UCSD-AML1 (cell line): ENCODE results near the gene APBB1IP.
"Not testable (repeated sequence)": the region's sequence is repeated elsewhere in the genome, so short reads cannot be mapped to it uniquely, and the experiment has no call there.

Experiments
- DNase-seq: peaks from one replicate; lab custom pipeline; 2025; ENCODE audit not compliant: unreplicated experiment; lab: John Stamatoyannopoulos, UW

Gene APBB1IP

DNA sequence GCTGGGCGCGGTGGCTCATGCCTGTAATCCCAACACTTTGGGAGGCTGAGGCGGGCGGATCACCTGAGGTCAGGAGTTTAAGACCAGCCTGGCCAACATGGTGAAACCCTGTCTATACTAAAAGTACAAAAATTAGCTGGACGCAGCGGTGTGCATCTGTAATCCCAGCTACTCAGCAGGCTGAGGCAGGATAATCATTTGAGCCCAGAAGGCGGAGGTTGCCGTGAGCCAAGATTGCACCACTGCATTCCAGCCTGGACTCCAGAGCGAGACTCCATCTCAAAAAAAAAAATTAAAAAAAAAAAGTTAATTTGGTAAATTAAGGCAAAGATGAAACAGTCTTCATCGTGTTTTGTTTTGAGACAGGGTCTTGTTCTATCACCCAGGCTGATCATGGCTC lies 66.3 kb downstream of the APBB1IP start:
- DNase-seq, result not testable (repeated sequence)

DNA sequence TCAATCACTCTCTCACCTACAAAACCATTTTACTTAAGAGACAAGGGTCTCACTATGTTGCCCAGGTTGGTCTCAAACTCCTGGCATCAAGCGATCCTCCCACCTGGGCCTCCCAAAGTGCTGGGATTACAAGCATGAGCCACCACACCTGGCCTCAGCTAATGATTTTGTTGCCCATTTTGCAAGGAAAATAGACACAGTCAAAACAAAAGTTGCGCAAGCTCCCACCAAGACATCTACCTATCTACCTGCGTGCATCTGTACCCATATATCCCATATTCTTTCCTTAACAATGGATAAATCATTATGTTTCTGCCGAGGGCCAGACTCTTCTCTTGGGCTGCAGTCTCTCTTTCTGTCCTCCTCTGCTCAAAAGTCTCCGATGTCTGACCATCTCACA lies 67.3 kb downstream of the APBB1IP start:
- no peak for DNase-seq

DNA sequence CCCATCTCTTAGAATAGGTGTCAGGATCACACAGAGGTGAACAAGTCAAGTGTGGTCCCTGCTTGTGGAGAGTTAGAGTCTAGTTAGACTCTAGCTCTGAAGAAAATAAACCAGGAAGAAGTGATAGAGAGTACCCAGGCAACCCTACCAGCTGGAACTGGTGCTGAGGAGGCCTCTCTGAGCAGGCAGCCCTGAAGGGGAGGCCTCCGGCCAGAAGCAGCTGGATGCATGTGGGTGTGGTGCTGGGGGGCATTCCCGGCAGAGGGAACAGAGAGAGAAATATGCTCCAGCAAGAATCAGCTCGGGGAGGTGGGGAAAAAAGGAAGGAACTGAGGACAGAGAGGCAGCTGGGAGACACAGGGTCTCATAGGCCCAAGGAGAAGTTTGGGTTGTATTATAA lies 68.6 kb downstream of the APBB1IP start:
- no peak for DNase-seq

DNA sequence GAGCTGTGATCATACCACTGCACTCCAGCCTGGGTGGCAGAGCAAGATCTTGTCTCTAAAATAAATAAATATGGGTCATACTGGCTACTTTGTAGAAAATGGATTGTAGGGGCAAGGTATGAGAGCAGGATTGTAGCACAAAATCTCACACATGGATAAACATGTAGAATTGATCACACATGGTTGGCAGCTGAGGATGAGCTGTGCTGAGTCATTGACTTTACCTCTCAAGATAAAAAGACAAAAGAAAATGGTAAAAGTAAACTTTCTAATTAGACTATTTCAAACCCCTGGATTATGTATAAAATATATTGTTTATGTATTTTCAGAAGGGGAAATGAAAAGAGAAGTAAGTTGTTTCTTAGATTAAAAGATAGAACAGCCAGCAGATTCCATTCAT lies 69.3 kb downstream of the APBB1IP start:
- DNase-seq, result no peak

DNA sequence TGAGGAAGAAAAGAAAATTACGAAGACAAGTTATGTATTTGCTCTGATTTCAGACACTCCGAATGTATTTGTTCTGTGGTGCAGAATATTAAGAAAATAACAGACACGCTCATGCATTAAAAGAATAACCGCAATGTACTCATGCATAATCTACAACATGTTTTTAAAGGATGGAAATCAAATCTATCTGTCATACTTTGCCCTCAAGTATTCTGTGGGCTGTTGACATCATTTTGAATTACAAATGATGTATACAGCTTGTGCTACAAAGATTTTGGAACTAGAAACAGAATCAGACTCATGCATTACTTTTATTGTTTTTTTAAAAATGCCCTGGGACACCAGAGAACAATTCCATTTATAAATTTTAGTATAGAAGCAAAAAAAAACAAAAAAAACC lies 69.9 kb downstream of the APBB1IP start:
- DNase-seq, result no peak

DNA sequence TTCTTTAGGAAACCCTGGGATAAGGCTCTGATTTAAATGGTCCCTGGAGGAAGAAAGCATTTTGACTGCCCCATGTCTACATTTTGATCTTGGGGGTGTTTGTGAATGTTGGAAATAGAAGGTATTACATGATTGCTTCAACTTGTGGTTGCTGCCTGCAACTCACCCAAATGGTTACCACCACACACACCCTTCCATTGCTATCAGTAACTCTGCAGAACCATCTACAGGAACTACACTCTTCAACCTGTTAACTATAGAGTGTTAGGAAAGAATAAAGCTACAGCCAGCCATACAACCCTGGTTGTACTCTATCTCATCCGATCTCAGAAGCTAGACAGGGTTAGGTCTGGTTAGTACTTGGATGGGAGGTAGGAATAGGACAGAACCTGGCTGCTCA lies 71.2 kb downstream of the APBB1IP start:
- DNase-seq, result no peak

DNA sequence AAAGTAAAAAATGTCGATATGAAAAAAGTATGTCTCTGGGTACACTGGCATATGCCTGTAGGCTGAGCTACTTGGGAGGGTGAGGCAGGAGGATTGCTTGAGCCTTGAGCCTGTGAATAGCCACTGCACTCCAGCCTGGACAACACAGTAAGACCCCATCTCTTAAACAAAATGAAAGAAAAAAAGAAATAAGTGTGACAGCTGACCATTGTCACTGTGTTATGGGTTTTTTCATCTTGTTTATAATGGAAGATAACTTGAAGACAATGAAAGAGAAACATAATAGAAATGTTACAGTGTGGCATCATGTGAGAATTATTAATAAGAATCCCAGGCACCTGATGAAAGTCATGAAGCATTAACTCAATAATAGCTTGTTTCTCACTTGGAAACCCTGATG lies 75.0 kb downstream of the APBB1IP start:
- no peak for DNase-seq

DNA sequence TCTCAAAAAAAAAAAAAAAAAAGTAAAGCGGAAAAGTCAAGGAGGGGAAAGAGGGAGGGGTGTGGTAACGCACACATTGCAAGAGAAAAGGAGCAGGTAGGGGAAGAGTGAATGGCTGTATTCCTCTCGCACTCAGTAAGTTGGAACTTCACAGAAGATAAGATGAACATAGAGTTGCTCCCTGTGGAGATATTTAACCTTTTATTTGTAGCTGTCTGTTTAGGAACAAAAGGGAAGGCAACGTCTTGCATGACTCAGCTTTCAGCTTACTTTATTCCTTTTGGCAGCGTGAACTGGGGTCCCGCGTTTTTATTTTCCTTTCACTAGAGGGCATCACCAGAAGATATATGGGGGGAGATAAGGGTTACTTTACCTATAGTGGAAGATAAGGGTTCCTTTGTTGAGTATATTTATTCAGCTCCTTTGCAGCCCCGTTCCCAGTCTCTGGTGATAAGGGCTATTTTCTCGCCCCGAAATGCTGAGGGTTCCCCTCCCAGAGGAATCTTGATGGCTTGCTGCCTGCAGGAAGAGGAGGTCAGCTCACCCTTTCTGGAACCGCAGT lies 78.5 kb downstream of the APBB1IP start:
- no peak for DNase-seq

DNA sequence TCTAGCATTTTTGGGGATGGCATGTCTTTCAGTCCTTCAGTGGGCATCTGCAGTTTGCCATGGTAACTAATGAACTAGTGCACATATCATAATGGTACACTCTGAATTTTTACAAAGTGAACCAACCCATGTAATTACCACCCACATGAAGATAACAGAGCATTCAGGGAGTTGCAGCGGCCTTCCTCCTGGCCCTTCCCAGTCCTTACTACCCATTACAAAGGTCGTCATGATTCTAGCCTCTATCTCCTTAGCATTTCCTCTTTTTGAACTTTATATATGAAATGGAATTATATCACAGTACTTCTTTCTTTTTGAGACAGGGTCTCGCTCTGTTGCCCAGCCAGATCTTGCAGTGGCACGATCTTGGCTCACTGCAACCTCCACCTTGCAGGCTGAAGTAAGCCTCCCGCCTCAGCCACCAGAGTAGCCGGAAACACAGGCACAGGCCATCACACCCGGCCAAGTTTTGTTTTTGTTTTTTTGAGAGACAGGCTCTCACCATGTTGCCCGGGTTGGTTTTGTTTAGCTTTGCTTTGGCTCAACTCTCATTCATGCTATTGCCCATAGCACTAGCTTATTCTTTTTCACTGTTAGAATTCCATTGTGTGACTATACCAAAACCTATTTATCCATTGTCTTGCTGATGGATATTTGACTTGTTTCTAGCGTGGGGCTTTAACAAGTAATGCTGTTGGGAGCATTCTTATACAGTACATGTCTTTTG lies 79.2 kb downstream of the APBB1IP start:
- DNase-seq, result no peak

DNA sequence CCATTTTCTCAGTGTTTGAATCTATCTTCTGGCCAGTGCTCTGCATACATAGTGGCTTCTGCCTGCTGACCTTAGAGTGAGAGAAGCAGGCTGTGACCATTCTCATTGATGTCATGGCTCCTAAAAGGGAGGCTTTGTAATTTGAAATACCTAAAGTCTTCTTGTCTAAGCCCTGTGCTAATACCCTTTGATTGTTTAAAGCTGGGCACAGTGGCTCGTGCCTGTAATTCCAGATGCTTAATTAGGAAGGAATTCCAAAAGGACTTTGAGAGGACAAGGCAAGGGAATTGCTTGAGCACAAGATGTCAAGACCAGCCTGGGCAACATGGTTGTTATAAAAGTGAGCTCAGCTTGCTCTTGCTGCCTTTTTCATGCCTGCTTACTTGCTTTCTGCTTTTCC lies 81.7 kb downstream of the APBB1IP start:
- no peak for DNase-seq

DNA sequence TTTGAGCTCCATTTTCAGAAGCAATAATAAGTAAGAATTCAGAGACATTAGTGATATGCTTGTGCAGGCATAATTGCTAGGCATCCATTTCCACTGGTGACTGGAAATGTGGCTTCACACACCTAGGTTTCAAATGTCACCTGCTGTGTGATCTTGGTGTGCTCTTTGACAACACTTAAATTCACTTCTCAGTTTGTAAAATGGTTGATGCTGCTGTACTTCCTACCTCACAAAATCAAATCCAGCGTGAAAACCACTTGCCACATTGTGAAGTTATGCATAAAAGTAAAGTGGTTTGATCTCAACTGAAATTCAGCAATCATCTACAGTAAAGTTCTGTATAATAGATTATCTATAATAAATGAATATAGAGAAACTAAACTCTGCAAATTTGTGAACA lies 82.4 kb downstream of the APBB1IP start:
- no peak for DNase-seq

DNA sequence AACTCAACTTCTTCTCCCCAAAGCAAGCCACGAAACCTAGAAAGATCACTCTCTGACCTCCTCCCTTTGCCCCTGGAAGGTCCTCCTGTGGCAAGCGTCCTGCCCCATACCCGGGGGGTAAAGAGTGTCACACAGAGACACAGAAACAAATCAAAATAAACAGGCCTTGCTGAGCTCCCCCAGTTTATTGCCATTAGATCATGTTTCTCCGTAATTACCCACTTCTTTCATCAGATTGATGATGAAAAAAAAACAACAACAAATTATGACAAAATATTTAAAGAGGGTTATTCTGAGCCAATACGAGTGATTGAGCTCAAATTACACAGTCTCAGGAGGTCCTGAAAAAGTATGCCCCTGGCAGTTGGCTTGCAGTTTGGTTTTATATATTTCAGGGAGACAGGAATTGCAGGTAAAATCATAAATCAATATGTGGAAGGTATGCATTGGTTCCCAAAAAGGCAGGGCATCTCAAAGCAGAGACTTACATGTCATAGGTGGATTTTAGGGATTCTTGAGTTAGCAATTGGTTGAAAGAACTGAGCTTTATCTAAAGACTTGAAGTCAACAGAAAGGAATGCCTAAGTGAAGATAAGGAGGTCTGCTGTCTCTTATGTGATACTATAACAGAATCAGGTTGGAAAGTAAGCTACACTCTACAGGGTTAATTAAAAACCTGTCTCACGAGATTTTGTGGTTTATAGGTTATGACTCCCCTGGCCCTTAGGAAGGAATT lies 86.2 kb downstream of the APBB1IP start:
- DNase-seq, result no peak

DNA sequence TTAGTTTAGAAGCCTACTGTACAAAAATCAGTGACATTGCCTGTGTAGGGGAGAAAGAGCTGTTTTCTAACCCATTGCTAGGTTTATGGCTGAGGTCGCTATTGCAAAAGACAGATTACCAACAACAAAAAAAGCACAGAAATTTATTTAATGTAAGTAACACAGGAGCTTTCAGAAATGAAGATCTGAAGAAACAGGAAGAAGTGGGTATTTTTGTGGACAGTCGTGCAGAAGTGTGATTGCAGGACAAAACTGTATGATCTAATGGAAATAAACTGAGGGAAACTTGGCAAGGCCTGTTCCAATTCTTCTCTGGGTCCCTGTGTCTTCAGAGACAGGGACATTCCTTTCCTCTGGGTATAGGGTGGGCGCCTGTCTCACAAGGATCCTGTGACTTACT lies 87.4 kb downstream of the APBB1IP start:
- DNase-seq, result no peak

DNA sequence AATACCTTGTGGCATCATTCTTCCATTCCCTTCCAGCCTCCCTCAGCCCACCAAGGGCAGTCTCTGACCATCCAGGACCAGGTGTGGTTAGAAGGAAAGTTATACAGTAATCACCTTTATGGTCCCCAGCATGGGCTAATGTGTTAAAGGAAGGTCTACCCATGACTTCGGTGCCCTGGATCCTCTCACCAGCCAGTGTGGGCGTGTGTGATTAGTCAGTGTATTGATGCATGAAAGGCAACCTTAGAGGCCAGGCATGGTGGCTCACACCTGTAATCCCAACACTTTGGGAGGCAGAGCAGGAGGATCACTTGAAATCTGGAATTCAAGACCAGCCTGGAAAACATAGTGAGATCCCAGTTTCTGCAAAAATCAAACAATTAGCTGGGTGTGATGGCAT lies 88.9 kb downstream of the APBB1IP start:
- no peak for DNase-seq

DNA sequence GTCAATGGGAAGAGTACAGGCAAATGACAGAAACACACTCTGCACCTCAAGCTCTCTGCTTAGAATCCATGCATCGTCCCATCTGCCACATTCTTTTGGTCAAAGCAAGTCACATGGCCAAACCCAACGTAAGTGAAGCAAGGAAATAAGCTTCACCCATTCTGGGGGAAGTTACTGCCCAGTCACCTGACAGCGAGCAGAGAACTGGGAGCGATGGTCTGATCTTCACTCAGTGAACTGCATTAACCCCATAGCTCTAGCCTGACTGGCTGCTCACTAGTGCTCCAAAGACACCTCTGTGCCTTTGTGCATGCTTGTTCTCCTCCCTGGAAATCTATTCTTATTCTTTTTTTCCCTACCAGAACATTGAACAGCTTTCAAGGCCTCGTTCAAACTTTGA lies 89.9 kb downstream of the APBB1IP start:
- DNase-seq, result no peak

DNA sequence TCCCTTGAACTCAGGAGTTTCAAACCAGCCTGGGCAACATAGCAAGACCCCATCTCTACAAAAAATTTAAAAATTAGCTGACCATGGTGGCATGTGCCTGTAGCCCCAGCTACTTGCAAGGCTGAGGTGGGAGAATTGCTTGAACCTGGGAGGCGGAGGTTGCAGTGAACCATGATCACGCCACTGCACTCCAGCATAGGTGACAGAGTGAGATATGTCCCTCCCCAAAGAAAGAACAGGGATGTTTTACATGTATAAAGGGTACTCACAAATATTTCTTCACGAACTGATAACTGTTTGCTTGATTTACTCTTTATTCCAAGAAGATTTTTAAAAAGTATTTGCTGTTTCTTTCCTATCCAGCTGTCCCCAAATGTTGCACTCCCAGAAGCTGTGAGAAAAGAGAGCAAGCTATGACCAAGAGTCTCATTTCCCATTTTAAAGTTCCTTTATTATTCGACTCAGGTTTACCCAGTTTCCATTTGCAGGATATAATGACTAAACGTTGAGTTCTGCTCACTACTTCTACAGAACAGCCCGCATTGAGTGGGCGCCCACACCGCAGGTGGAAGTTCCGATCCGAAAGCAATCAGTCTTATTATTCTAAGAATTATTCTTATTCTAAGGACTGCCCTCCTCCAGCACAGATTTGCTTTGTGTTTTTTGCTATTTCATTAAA lies 90.7 kb downstream of the APBB1IP start:
- DNase-seq, result no peak

DNA sequence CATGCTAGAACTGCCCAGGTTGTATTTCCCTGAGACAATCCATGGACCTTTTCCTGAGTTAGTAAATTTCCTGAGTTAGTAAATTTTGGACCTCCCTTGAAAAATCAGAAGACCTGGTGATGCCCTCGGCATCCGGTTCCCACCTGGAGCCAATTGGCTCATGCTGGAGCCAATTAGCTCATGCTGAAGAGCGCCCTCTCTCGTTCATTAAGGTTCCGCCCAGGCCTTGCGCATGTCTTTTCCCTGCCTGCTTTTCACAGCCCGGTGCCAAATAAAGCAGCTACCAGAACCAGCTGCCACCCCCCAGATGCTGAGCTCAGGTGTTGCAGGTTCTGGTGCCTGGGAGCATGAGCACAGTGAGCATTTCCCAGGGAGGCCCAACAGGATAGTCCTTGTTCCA lies 96.2 kb downstream of the APBB1IP start:
- no peak for DNase-seq

DNA sequence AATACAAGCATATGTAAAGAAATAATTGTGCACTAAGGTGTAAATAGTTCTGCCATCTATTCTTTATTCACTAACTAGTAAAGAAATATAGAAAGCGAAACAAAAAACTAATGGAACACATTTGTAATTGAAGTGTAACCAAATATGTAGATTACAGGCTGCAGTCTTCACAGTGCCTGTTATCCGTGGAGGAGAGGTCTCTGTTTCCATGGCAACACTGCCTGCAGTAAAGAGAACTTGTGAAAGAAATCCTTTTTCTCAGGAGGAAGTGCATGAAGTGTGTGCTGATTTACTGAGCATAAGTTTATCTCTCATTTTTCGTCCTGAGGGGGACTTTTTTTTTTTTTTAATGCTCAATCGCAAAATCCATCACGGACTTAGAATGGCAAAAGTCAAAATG lies 102.5 kb downstream of the APBB1IP start:
- DNase-seq, result no peak

DNA sequence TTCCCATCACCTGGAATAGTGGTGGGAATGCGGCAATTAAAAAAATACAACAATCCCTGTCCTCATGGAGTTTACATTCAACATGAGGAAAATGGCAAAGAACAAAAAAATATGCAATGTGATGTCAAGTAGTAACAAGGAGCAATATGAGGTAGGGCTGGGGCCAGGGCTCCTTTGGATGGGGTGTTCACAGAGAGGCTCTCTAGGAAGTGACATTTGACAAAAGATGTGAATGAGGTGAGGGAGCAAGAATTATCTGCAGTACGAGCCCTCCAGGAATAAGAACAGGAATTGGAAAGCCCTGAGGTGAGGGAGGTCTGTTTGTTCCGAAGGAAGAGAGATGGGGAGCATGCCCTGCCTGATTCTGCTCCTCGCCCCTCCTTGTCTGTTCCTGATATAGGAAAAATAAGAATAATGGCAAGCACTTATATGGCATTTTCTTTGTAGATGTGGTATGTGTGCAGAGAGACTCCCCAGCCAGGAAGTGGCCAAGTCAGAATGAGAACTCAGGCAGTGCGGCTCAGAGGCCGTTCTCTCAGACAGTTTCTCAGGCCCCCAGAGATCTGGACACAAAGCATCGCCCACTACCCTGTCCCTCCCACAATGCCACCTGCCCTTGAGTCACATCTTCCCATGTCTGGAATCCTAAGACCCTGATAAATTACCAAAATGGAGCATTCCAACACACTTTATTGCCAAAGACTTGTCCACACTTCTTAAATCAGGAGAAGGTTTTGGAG lies 105.6 kb downstream of the APBB1IP start:
- DNase-seq, result no peak

DNA sequence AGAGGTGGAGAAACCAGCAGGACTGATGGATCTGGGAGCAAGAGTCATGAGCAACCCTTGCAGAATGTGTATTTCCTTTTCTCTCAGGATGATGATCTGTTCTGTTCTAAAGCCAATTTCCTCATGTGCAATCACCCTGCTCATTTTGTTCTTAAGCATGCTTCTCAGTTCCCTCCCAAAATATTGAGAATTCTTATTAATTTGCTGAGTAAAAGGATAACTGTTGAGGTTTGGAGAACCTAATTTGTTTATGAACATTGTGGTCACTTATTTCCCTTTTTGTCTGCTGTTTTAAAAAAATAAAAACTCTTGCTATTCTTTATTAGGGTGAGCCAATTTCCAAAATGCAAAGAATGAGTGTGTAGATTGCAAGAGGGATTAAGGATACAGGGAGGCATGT lies 106.8 kb downstream of the APBB1IP start:
- DNase-seq, result no peak
